K562 treated with DMSO at 1 percent for 4 hours (cell line): ENCODE results near the gene DHRS7B. TPM values are rescaled to one million over a fixed set of nuclear protein-coding genes. Genes with fewer than 3 reads are reported as not detected.

Experiments
- total RNA-seq: library from RNA; unstranded; fragments of 300-600 nt; gene quantifications from 2 replicates; pipeline ENCODE4 v1.2.3, GENCODE V29; 2022; ENCODE audit not compliant: insufficient read depth

The DHRS7B gene
- total RNA-seq = 14.0 and 19.5 TPM in 2 replicates

GRCh38 chr17:21126645-21127508 is at the start of gene DHRS7B:
DHRS7B (plus strand) TSS chr17:21126964; CDS start chr17:21126972, 8 bp downstream.

GRCh38 chr17:21214015-21214776 is 87.4 kb downstream of the DHRS7B start, which contains the start of gene TMEM11:
TMEM11 (minus strand) TSS chr17:21214161; CDS start chr17:21214152, 9 bp downstream.

Other genes with a start within 250 kb of the DHRS7B start
- 71.1 and 73.3 TPM in 2 replicates for gene USP22, start 84.0 kb upstream of the DHRS7B start, total RNA-seq
- gene TMEM11, start 87.2 kb downstream of the DHRS7B start, total RNA-seq = 44.3 and 48.6 TPM in 2 replicates
- gene NATD1, start 126.4 kb downstream of the DHRS7B start, total RNA-seq = 4.9 and 5.2 TPM in 2 replicates
- 11.0 and 17.2 TPM in 2 replicates for gene MAP2K3, start 157.7 kb downstream of the DHRS7B start, total RNA-seq
- not detected in 2 replicates for gene KCNJ12, start 249.4 kb downstream of the DHRS7B start, total RNA-seq